ENCODE measurements around the gene NLK.

The NLK gene

DNA sequence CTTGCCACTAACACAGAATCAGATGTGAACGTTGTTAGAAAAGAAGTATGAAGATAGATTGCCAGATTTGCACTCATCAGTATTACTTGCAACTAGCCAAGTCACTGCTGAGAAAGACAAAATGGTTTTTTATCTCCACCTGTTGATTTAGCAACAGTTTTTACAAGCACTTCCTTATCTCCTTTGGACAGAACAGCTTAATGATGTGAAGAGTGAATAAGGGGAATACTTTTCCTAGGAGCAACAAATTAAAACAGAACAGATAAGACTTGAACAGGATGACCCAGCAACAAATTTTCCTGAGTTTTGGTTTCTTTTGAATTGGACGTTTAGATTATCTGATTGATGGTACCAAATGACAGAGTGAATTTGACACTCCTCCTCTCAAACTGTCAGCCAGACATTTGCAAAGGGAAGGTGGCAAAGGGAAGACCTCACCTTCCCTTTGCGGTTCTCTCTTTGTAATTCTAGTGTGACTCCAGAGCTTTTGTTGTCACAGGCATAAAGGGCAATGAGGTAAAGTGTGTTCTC lies 130.6 kb downstream of the NLK start:
- TF ChIP-seq, protein P1, sequence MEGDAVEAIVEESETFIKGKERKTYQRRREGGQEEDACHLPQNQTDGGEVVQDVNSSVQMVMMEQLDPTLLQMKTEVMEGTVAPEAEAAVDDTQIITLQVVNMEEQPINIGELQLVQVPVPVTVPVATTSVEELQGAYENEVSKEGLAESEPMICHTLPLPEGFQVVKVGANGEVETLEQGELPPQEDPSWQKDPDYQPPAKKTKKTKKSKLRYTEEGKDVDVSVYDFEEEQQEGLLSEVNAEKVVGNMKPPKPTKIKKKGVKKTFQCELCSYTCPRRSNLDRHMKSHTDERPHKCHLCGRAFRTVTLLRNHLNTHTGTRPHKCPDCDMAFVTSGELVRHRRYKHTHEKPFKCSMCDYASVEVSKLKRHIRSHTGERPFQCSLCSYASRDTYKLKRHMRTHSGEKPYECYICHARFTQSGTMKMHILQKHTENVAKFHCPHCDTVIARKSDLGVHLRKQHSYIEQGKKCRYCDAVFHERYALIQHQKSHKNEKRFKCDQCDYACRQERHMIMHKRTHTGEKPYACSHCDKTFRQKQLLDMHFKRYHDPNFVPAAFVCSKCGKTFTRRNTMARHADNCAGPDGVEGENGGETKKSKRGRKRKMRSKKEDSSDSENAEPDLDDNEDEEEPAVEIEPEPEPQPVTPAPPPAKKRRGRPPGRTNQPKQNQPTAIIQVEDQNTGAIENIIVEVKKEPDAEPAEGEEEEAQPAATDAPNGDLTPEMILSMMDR (IDR thresholded peaks at IDR 0.05; ENCODE audit: insufficient read depth, low read depth, low read length, missing control alignments) = no peak
- DNase-seq (ENCODE audit: low read depth) = no peak
- no peak overlapping the region for H3K4me3 ChIP-seq (ENCODE audit: low read depth, low read length)

DNA sequence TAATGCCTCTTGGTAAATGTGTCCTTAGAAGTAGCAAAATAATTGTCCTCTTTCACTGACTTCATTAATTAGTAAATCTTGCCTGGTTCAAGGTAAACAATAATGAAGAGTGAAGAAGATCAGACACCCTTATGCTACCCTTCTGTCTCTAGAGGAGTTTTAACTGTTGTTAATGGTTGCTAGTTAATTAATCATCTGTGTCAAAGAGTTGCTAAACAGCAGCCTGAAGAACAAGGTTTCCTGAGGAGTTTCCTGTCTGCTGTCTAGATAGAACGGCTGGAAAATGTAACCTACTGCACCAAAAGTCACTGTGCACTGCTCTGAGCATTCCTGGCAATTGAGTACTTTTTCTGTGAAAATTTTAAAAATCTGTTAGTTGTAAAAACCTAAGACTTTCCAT lies 131.3 kb downstream of the NLK start:
- H3K4me3 ChIP-seq (ENCODE audit: low read depth, low read length) = no peak overlapping the region
- DNase-seq (ENCODE audit: low read depth) = no peak
- TF ChIP-seq, protein P1 (IDR thresholded peaks at IDR 0.05; ENCODE audit: insufficient read depth, low read depth, low read length, missing control alignments) = no peak

DNA sequence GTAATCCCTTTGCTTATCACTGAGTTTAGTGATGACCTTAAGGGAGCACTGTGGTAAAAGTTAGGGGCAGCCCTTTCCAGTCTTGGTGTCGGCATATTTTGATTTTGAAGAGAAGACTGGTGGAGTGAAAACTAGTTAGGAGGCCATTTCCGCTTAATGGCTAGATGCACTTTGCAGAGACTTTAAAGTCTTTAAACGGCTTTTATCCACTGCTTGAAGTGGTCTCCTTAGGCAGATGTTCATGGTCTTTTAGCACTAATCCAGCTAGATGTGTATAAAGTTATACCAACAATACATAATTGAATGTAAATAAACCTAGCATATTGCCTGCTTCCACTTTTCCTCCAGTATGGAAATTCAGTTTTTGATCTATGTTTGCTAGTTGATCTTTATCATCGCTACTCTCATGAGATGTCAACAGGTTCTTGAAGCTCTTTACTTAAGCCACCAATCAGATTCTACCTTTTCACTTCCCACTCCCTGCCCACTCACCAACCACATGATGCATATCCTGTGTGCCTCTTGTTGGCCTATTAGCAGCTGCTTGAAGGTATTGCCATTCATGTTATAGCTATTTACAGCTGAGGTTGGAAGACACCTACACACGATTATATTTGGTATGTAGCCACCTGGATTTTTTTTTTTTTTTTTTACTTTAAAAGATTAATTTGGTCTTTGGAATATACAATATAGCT lies 132.0 kb downstream of the NLK start:
- peak; percentile 26 for DNase-seq (ENCODE audit: low read depth)
- no peak overlapping the region for H3K4me3 ChIP-seq (ENCODE audit: low read depth, low read length)
- TF ChIP-seq, protein P1 (IDR thresholded peaks at IDR 0.05; ENCODE audit: insufficient read depth, low read depth, low read length, missing control alignments) = no peak

DNA sequence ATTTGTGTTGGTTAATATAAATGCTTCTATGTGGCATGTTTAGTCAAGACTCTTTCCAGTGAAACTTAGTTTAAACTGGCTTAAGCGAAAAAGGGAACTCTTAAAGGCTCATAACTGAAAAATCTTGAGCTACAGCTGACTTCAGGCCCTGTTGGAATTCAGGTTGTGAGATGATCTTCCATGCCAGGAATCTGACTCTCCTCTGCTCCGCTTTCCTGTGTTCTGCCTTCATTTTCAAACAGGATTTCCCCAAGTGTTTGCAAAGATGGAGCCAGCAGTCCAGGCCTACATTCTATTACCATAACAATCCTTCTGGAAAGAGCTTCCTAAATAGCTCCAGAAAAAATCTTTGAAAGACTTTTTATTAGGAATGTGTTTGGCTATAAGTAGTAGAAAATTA lies 134.9 kb downstream of the NLK start:
- no peak overlapping the region for H3K4me3 ChIP-seq (ENCODE audit: low read depth, low read length)
- TF ChIP-seq, protein P1 (IDR thresholded peaks at IDR 0.05; ENCODE audit: insufficient read depth, low read depth, low read length, missing control alignments) = no peak
- no peak for DNase-seq (ENCODE audit: low read depth)

DNA sequence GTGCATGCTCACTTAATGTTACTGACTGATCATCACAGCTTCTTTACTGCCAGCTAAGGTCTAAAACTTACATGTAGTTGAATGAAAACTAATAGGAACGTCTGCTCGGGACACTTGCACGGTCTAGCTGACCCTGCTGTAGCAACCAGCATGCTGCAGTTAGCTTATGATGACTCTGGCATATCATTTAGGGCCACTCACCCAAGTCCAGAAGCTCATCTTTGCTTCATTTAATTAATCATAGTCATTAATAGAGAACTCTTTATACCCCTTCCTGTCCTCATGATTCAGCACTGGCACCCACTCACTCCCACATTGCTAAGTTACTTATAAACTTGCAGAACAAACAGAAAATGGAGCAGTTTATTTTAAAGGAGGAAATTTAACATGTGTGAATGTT lies 136.3 kb downstream of the NLK start:
- no peak overlapping the region for H3K4me3 ChIP-seq (ENCODE audit: low read depth, low read length)
- DNase-seq (ENCODE audit: low read depth) = no peak
- TF ChIP-seq, protein P1 (IDR thresholded peaks at IDR 0.05; ENCODE audit: insufficient read depth, low read depth, low read length, missing control alignments) = no peak

DNA sequence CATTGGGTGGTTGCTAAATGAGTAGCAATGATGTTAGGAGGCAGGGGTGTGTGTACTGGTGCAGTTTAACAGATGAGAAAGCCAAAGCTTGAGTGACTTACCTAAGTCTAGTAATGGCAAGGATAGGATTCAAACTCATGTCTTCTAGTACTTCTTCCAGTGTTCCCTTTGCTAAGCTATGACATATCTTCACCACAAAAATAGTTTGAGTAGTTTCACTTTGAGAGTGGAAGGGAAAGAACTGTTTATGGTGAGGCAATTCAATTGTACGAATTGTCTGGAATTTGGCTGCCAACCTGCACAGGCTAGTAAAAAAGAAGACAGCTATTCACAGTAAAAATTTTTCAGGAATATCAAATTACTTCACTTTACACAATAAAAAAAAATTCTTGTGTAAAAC lies 138.0 kb downstream of the NLK start:
- no peak for DNase-seq (ENCODE audit: low read depth)
- TF ChIP-seq, protein P1 (IDR thresholded peaks at IDR 0.05; ENCODE audit: insufficient read depth, low read depth, low read length, missing control alignments) = no peak
- H3K4me3 ChIP-seq (ENCODE audit: low read depth, low read length) = no peak overlapping the region

DNA sequence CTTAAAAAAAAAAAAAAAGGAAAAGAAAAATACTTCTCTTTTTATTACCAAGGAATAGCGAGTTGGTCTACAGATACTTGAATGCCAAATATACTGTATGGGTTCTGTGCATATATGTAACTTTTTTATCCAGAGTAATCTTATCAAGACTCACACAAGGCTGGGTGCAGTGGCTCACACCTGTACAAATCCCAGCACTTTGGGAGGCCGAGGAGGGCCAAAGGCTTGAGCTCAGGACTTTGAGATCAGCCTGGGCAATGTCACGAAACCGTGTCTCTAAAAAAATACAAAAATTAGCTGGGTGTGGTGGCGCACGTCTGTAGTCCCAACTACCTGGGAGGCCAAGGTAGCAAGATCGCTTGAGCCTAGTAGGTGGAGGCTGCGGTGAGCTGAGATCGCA lies 139.1 kb downstream of the NLK start:
- H3K4me3 ChIP-seq (ENCODE audit: low read depth, low read length) = no peak overlapping the region
- no peak for DNase-seq (ENCODE audit: low read depth)
- TF ChIP-seq, protein P1 (IDR thresholded peaks at IDR 0.05; ENCODE audit: insufficient read depth, low read depth, low read length, missing control alignments) = no peak

Measured in GM12865 (cell line).